Measurements from ENCODE around the gene CCDC60. TPM values are rescaled to one million over a fixed set of nuclear protein-coding genes. Genes with fewer than 3 reads are reported as not detected.

The CCDC60 gene
- total and polyA plus RNA-seq, 2 of the 13 experiments (the other 11 are each of a cell fraction or from before 2014, with no cell fraction given): not detected

- intact Hi-C loops (cut with micrococcal nuclease; ENCODE audit: unreplicated experiment) (no loop called here), in situ Hi-C loops (cut with HindIII; ENCODE audit: extremely low pct_ligation_motif_present, low pct_unique_long_range_greater_than_20kb) (no loop called here)
- ATAC-seq (no peak), FAIRE-seq (no peak), DNase-seq (ENCODE audit: low spot score) (no peak)
- Histone ChIP-seq H3K9ac (ENCODE audit: insufficient read depth, low read depth, low read length) (no peak overlapping the region), H3K4me2 (ENCODE audit: low read depth, low read length) (no peak overlapping the region), H3K9me3 (ENCODE audit: low read length) (no peaks in the 10 kb centered on the region), H3K79me2 (ENCODE audit: insufficient read depth, low read length) (no peaks in the 10 kb centered on the region), H3K4me1 (ENCODE audit: insufficient read depth, low read length) (no peaks in the 10 kb centered on the region), H3K36me3 (replicated peaks in 1 of 2; ENCODE audit: control insufficient read depth in 1 of 2, insufficient read depth in 2 of 2, low read length in 2 of 2) (no peaks in the 10 kb centered on the region), H3K4me3 (replicated peaks in 1 of 3; ENCODE audit: insufficient read depth in 1 of 3, low read depth in 2 of 3, low read length in 3 of 3) (no peak overlapping the region), H3K27ac (ENCODE audit: extremely low read length, insufficient read depth, low read length) (no peak overlapping the region), H3K27me3 (ENCODE audit: control insufficient read depth in 1 of 2, insufficient read depth in 2 of 2, low read length in 2 of 2) (no peaks in the 10 kb centered on the region), H2AFZ (ENCODE audit: low read length) (no peak overlapping the region), H4K20me1 (ENCODE audit: insufficient read depth, low read length) (no peaks in the 10 kb centered on the region)
- WGBS (ENCODE audit: low lambda C conversion rate): 40% methylated on average over 9 of the region's 24 CpGs
- BruUV-seq (replicated peaks): no TSS peak
- TF ChIP-seq TBP (CRISPR knock-in tag; IDR thresholded peaks at IDR 0.05) (no peak), CSRNP1 (CRISPR knock-in tag; IDR thresholded peaks at IDR 0.05) (no peak), ARID3A (IDR thresholded peaks at IDR 0.05; ENCODE audit: low read depth, low read length) (no peak), ZNF124 (CRISPR knock-in tag; IDR thresholded peaks at IDR 0.05) (no peak), IKZF5 (CRISPR knock-in tag; IDR thresholded peaks at IDR 0.05) (no peak), RFX1 (IDR thresholded peaks at IDR 0.05) (no peak), RAD21 (CRISPR knock-in tag; IDR thresholded peaks at IDR 0.05) (no peak)
- ChIA-PET POLR2A (no interaction called here), CTCF (ENCODE audit: low intra/inter-chr PET ratio, low total read pairs) (no interaction called here)
Observed at GRCh38 chr12:119398190-119398589, 63.7 kb downstream of the CCDC60 start.
